ENCODE data around the gene XPC.

XPC gene

GRCh38 chr3:14127516-14128161 lies 50.8 kb downstream of the XPC start:
- TF ChIP-seq CTCF (conservative IDR thresholded peaks at IDR 0.05; ENCODE audit: low read depth, low read length) = no peak
- no peak for DNase-seq (ENCODE audit: low read depth)
- H3K4me3 ChIP-seq (ENCODE audit: low read depth, low read length) = no peak overlapping the region

- TF ChIP-seq CTCF (conservative IDR thresholded peaks at IDR 0.05; ENCODE audit: low read depth, low read length) = no peak
- no peak for DNase-seq (ENCODE audit: low read depth)
- no peak overlapping the region for H3K4me3 ChIP-seq (ENCODE audit: low read depth, low read length)
These were observed 51.4 kb downstream of the XPC start for GRCh38 chr3:14126887-14127505.

- DNase-seq (ENCODE audit: low read depth) = no peak
- TF ChIP-seq CTCF (conservative IDR thresholded peaks at IDR 0.05; ENCODE audit: low read depth, low read length) = no peak
- H3K4me3 ChIP-seq (ENCODE audit: low read depth, low read length) = peak overlapping the region; percentile 95
These were observed 52.1 kb downstream of the XPC start for GRCh38 chr3:14126017-14126886.

GRCh38 chr3:14125193-14126016 lies 53.0 kb downstream of the XPC start:
- peak; percentile 42 for TF ChIP-seq CTCF (conservative IDR thresholded peaks at IDR 0.05; ENCODE audit: low read depth, low read length)
- H3K4me3 ChIP-seq (ENCODE audit: low read depth, low read length) = peak overlapping the region; percentile 95
- peak; percentile 95 for DNase-seq (ENCODE audit: low read depth)

- H3K4me3 ChIP-seq (ENCODE audit: low read depth, low read length) = peak within 1 kb of the TSS; percentile 95
- peak; percentile 100 for DNase-seq (ENCODE audit: low read depth)
- TF ChIP-seq CTCF (conservative IDR thresholded peaks at IDR 0.05; ENCODE audit: low read depth, low read length) = no peak
These were observed 53.7 kb downstream of the XPC start, which contains the start of the genes CHCHD4 and TMEM43 for GRCh38 chr3:14124615-14125192. Gene CHCHD4, minus strand, starts transcription at chr3:14124870. Its CDS starts 194 bp downstream, at chr3:14124676. Gene TMEM43, plus strand, starts transcription at chr3:14125052. Its CDS starts 142 bp downstream, at chr3:14125194.

- peak; percentile 26 for DNase-seq (ENCODE audit: low read depth)
- H3K4me3 ChIP-seq (ENCODE audit: low read depth, low read length) = peak overlapping the region; percentile 95
- no peak for TF ChIP-seq CTCF (conservative IDR thresholded peaks at IDR 0.05; ENCODE audit: low read depth, low read length)
These were observed 54.2 kb downstream of the XPC start for GRCh38 chr3:14124223-14124614.
